Endodermal cell (in vitro differentiated cells): Measurements from ENCODE around the gene PCSK1. TPM values are rescaled to one million over a fixed set of nuclear protein-coding genes. Genes with fewer than 3 reads are reported as not detected.

Experiments used
- DNase-seq: peaks from one replicate; pipeline ENCODE4 v3.0.0-alpha.2; 2017
- H3K27ac ChIP-seq: 2 replicates; pipeline ENCODE4 v1.5.1; 2013; ENCODE audit warnings: mild to moderate bottlenecking, low read depth, low read length, moderate library complexity
- H3K27me3 ChIP-seq: 2 replicates; pipeline ENCODE4 v1.6.1; 2013; ENCODE audit warnings: mild to moderate bottlenecking, low read length, moderate library complexity; ENCODE audit not compliant: insufficient read depth, control insufficient read depth, poor library complexity, severe bottlenecking
- H3K36me3 ChIP-seq: 2 replicates; pipeline ENCODE4 v1.7.0; 2013; ENCODE audit warnings: mild to moderate bottlenecking, low read length, moderate library complexity; ENCODE audit not compliant: control insufficient read depth, insufficient read depth
- H3K4me1 ChIP-seq: one replicate; pipeline ENCODE4 v1.7.0; 2013; ENCODE audit warnings: low read length; ENCODE audit not compliant: control insufficient read depth, insufficient read depth
- H3K4me3 ChIP-seq: 2 replicates; pipeline ENCODE4 v1.5.1; 2013; ENCODE audit warnings: mild to moderate bottlenecking, low read length, moderate library complexity
- H3K9ac ChIP-seq: 2 replicates; pipeline ENCODE4 v1.6.1; 2013; ENCODE audit warnings: mild to moderate bottlenecking, low read length, moderate library complexity; ENCODE audit not compliant: poor library complexity, severe bottlenecking; ENCODE audit errors: extremely low read depth
- H3K9me3 ChIP-seq: 2 replicates; pipeline ENCODE4 v1.6.1; 2013; ENCODE audit warnings: mild to moderate bottlenecking, low read length, moderate library complexity; ENCODE audit not compliant: control insufficient read depth
- H3K27ac Mint-ChIP-seq: 2 replicates; pipeline ENCODE4 v1.8.0; 2020; ENCODE audit warnings: mixed read lengths
- H3K27me3 Mint-ChIP-seq: 2 replicates; pipeline ENCODE4 v1.8.0; 2021; ENCODE audit warnings: mild to moderate bottlenecking, mixed read lengths; ENCODE audit not compliant: insufficient read depth
- H3K36me3 Mint-ChIP-seq: 2 replicates; pipeline ENCODE4 v1.8.0; 2020; ENCODE audit warnings: low read depth, mixed read lengths
- H3K4me1 Mint-ChIP-seq: 2 replicates; pipeline ENCODE4 v1.8.0; 2020; ENCODE audit warnings: mixed read lengths
- H3K4me3 Mint-ChIP-seq: 2 replicates; pipeline ENCODE4 v1.8.0; 2020; ENCODE audit warnings: mild to moderate bottlenecking, moderate library complexity, mixed read lengths
- H3K9me3 Mint-ChIP-seq: 2 replicates; pipeline ENCODE4 v1.8.0; 2020; ENCODE audit warnings: mild to moderate bottlenecking, mixed read lengths
- WGBS, 2 experiments: methylation state at CpG; one replicate each; pipeline versions ENCODE4 v1.1.5 to v1.1.7; 2013; ENCODE audit warnings: missing lambda C conversion rate in 2 of 2, mixed read lengths in 1 of 2; ENCODE audit not compliant: insufficient coverage in 1 of 2, insufficient read length in 1 of 2; 5-methylcytosine and 5-hydroxymethylcytosine counted together
- total RNA-seq, 2 donors: library from RNA; stranded (reverse); fragmentation: NEBNext Ultra II Directional in 1 of 2; extraction: Animal tissue kit (Norgen Biotek cat#: 25700) in 1 of 2; gene quantifications; 2 replicates in 1 of 2; 3 replicates in 1 of 2; pipeline ENCODE4 v1.2.1, GENCODE V29; 2021
- TF ChIP-seq, protein P1 (sequence below): fragments of 200-600 bp; sonication (generic); conservative IDR thresholded peaks from 2 replicates; pipeline ENCODE4 v1.5.0; 2021; ENCODE audit warnings: antibody characterized with exemption, mild to moderate bottlenecking

The PCSK1 gene
- total RNA-seq, 2 donors from 2014 or later = not detected

DNA sequence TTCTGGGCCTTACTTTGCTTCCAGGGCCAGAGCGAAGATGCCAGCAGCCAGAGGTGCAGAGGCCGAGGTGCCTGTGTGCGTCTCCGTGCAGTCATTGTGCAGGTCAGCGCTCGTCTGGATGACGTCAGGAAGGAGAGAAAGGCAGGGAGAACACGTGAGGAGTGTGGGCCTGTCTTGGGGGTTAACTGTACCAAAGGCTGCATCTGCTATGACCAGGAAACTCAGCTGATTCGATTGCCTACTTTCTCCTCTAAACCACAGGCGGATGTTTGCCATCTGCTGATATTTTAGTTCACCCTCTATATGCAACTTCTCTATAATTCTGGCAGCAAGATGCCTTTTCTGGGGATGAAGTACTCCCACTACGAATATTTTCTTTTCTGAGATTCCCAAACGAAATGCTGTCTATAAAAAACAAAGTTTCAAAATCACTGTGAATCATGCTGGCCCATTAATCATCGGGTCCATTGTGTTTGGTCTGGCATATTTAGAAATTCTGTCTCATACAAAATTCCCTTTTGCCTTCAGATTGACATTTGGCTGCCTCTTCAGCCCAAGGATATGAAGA lies 24.8 kb downstream of the PCSK1 start:
- H3K27ac ChIP-seq = no peak overlapping the region
- Mint-ChIP-seq H3K4me3 (no peak overlapping the region), H3K9me3 (no peaks in the 10 kb centered on the region), H3K27me3 (no peaks in the 10 kb centered on the region), H3K4me1 (no peaks in the 10 kb centered on the region), H3K36me3 (no peaks in the 10 kb centered on the region), H3K27ac (no peak overlapping the region)
- no peaks in the 10 kb centered on the region for H3K36me3 ChIP-seq
- TF ChIP-seq, protein P1, sequence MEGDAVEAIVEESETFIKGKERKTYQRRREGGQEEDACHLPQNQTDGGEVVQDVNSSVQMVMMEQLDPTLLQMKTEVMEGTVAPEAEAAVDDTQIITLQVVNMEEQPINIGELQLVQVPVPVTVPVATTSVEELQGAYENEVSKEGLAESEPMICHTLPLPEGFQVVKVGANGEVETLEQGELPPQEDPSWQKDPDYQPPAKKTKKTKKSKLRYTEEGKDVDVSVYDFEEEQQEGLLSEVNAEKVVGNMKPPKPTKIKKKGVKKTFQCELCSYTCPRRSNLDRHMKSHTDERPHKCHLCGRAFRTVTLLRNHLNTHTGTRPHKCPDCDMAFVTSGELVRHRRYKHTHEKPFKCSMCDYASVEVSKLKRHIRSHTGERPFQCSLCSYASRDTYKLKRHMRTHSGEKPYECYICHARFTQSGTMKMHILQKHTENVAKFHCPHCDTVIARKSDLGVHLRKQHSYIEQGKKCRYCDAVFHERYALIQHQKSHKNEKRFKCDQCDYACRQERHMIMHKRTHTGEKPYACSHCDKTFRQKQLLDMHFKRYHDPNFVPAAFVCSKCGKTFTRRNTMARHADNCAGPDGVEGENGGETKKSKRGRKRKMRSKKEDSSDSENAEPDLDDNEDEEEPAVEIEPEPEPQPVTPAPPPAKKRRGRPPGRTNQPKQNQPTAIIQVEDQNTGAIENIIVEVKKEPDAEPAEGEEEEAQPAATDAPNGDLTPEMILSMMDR = no peak
- DNase-seq = no peak
- no peak overlapping the region for H3K4me3 ChIP-seq
- no peaks in the 10 kb centered on the region for H3K4me1 ChIP-seq
- no peak overlapping the region for H3K9ac ChIP-seq
- no peaks in the 10 kb centered on the region for H3K27me3 ChIP-seq
- no peaks in the 10 kb centered on the region for H3K9me3 ChIP-seq
- WGBS, 2 experiments = 92 to 94% methylated on average over 12 to 13 of the region's 13 CpGs

DNA sequence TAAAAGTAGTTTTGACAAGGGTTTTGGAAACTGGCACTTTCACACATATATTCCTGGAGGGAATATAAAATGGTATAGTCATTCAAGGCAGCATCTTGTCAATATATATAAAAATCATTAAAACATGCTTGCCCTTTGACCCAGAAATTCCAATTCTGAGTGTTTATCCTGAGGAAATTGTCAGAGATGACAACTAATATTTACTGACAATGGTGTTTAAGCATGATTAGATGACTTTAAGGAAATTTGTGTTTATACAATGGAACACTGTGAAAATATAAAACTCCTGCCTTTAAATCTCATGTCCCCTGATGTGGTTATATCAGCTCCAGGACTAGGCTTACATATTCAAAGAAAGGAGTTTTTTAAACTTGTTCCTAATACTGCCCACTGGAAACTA lies 25.6 kb downstream of the PCSK1 start:
- Mint-ChIP-seq H3K27me3 (no peaks in the 10 kb centered on the region), H3K27ac (no peak overlapping the region)

DNA sequence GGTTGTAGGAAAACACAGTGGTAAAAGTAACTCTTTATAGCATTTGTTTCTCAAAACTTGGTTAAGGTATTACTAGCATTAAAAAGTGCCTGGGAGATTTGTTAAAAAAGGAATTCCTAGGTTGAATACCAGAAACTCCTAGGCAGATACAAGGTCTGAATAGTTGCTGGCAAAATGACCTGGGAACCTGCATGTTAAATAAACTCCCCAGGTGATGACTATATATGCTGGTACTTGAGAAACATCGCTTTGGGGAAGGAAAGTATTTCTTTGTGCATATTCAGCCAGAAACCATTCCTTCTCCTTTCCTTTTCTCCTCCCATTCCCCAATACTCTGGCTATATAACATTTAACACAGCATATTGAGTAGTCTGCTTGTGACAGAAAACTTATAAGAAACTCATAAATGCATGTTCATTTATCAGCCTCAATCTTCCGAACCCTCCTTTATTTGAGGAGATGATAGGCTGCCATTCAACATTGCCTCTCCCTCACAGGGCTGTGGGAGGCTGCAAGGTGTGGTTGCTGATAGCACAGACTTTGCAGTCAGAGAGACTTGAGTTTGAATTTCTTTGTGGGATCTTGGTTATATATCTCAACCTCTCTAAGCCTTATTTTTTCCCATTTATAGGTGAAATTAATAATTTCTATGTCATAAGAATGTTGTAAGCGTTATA lies 28.7 kb downstream of the PCSK1 start:
- Mint-ChIP-seq H3K4me1 (no peaks in the 10 kb centered on the region), H3K9me3 (no peaks in the 10 kb centered on the region), H3K27me3 (no peaks in the 10 kb centered on the region), H3K27ac (no peak overlapping the region), H3K4me3 (no peak overlapping the region), H3K36me3 (no peaks in the 10 kb centered on the region)
- Histone ChIP-seq H3K4me3 (no peak overlapping the region), H3K4me1 (no peaks in the 10 kb centered on the region), H3K27me3 (no peaks in the 10 kb centered on the region), H3K27ac (no peak overlapping the region), H3K9me3 (no peaks in the 10 kb centered on the region), H3K36me3 (no peaks in the 10 kb centered on the region), H3K9ac (no peak overlapping the region)
- TF ChIP-seq, protein P1 = no peak
- DNase-seq = no peak
- 93 to 94% methylated on average over 2 to 3 of the region's 3 CpGs for WGBS, 2 experiments

More for the DNA sequence above, 25.6 kb downstream of the PCSK1 start:
- H3K4me1 Mint-ChIP-seq = no peaks in the 10 kb centered on the region
- H3K27me3 ChIP-seq = no peaks in the 10 kb centered on the region
- H3K4me1 ChIP-seq = no peaks in the 10 kb centered on the region
- no peak overlapping the region for H3K4me3 ChIP-seq
- no peaks in the 10 kb centered on the region for H3K9me3 ChIP-seq
- H3K27ac ChIP-seq = no peak overlapping the region
- no peak overlapping the region for H3K9ac ChIP-seq
- H3K9me3 Mint-ChIP-seq = no peaks in the 10 kb centered on the region
- H3K4me3 Mint-ChIP-seq = no peak overlapping the region
- TF ChIP-seq, protein P1 = no peak
- DNase-seq = no peak
- no peaks in the 10 kb centered on the region for H3K36me3 ChIP-seq
- no peaks in the 10 kb centered on the region for H3K36me3 Mint-ChIP-seq
